ENCODE results near the gene LHX4.

LHX4 gene

GRCh38 chr1:180271272-180272255, 41.5 kb downstream of the LHX4 start:
- DNase-seq (ENCODE audit: low read depth), result no peak

DNA sequence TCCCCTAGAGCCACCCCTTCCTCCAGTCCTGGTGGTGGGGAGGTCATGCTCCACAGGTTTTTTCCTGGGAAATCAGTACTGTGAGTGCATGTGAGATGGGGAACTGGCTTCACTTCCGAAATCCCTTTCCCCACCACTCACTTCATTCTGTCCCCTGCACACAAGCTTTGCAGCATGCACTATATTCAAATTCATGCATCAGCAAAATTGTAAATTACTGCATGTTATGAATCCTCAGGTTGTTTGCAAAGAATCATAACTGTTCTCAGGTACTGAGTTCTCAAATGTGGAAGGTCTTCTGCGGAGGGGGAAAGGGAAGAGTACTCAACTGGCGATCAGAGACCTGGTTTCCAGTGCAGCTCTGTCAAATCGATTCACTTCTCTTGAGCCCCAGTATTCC, 42.3 kb downstream of the LHX4 start:
- no peak for DNase-seq (ENCODE audit: low read depth)

- no peak for DNase-seq (ENCODE audit: low read depth)
Measured at GRCh38 chr1:180273066-180273465, 43.0 kb downstream of the LHX4 start.

- no peak for DNase-seq (ENCODE audit: low read depth)
Measured at GRCh38 chr1:180274221-180274620, 44.2 kb downstream of the LHX4 start.

GRCh38 chr1:180275726-180276125, 45.7 kb downstream of the LHX4 start:
- no peak for DNase-seq (ENCODE audit: low read depth)

DNA sequence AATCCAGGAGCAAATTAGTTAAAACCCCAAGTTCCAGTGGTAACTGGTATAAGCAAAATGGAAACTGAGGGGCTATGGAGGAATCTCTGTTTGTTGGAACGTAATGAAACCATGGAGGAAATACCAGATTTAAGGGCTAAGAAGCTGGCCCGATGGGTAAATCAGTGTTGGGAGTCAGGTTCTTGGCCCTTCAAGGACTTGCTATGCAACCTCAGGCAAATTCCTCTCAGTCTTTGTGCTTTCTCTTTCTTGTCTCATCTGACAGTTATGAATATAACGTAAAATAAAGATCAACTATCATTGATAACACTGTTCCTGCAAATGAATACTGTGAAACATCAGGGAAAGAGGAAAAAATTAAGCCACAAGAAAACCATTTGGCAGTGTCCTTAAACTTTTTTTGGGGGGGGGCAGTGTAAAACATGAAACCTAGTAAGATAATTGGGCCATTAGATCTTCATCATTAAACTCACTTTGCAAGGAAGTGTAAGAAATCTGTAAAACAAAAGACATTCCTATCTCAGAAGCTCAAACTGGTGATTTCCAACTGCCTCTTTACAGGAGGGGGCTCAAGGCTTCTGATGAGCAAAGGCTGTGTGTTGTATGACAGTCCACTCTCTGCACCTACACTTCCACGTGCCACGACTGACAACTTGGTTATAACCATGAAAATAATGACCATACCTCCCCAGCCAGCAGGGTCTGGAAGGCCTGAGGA, 47.6 kb downstream of the LHX4 start:
- DNase-seq (ENCODE audit: low read depth), result no peak

- DNase-seq (ENCODE audit: low read depth), result no peak
Measured at GRCh38 chr1:180278194-180278515, 48.1 kb downstream of the LHX4 start.

- no peak for DNase-seq (ENCODE audit: low read depth)
Measured at GRCh38 chr1:180278596-180279395, 48.7 kb downstream of the LHX4 start.

GRCh38 chr1:180279651-180280050, 49.6 kb downstream of the LHX4 start:
- no peak for DNase-seq (ENCODE audit: low read depth)

DNA sequence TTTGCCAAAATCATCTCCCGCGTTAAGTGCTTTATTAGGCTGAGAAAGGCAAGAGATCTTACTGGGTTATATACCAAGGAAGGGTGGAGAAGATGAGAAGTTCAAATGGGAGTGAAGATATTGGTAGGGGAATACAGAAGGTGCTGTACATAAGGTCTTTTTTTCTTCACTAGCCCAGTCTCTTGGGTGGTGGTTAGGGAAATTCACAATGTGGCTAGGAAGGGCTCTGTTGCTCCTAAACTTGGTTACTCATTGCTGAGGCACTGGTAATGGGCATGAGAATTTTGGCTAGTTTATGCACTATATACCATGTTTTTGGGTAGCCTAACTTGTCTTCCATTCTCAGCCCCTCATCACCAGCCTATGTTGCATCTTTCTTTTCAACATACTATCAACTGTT, 50.6 kb downstream of the LHX4 start:
- DNase-seq (ENCODE audit: low read depth), result no peak

DNA sequence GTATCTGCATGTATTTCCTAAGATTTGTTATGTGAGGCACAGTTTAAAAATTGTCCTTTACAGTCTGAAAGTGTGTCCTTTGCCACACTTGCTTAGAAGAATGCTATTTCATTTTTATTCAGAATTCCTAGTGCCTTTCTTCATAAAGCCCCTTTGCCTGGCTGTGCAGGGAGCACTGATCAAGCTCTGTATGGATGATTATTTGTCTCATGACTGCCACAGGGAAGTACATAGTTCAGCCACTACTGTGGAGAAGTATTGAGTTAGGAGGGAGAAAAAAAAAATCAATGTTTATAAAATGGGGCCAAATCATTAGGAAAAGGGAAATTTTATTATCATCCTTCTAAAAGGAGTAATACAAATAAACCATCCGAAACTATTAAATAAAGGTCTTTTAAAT, 51.4 kb downstream of the LHX4 start:
- DNase-seq (ENCODE audit: low read depth), result no peak

- DNase-seq (ENCODE audit: low read depth), result no peak
Measured at GRCh38 chr1:180282401-180283044, 52.5 kb downstream of the LHX4 start.

DNA sequence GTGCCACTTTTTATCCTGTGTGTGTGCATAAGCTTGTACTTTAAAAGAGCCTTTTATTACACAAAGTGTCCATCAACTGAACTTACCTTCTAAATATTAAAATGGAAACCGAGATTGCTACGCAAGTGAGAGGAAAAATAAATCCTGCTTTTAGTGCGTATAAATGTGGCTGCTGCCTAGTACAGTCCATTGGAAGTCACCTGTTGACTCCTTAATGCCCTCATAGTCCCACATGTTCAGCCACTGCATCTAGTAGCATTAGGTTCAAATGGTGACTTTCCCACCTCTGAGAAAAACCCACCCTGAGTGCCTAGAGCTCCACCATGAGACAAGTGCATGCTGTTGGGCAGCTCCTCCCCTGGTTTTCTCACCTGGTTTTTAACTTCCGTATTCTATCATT, 53.0 kb downstream of the LHX4 start:
- DNase-seq (ENCODE audit: low read depth), result no peak

DNA sequence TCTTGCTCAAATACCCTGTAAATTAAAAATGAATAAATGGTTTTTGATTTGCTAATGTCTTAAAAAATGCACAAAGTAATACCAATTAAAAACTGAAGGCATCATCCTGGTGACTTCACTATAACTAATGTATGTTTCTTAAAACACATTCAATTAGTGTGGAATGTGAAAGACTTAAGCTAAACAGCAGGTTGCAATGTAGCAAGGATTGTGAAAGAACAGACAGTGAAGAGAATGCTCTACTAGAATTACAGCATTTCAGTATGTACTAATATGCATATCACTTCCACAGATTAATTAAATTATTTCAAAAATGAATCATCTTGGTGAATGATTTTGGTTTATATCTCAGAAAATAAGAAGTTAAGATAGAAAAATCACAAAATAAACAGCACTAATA, 56.4 kb downstream of the LHX4 start:
- DNase-seq (ENCODE audit: low read depth), result no peak

DNA sequence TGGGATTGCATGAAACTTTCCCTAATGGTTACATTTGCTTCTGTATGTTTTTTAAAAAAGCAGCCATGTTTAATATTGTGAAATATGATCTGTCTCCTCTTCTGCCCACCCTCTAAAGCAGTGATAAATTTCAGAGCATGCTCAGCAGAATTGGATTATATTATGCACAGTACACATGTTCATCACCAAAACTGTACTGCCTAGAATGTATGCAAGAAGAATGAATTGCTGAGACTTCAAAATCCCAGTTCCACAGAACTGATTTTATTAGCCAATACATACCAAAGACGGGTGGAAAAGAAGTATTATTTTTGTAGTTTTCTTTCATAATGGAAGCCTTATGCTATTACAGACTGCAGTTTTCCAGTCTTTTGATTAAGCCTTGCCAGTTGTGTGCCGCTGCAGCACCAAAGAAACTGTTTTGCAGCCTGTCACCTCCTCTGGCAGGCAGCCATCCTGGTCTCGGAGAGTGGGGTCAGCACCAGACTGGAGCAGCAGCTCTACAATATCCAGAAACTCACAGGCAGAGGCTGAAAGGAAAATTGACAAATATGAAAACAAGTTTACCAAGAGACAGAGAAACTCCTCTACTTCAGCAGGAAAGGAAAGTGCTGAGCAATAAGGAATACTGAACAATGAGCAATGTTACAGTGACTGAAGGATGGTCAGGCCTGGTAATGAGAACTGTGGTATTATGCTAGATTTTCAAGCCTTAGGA, 58.1 kb downstream of the LHX4 start:
- DNase-seq (ENCODE audit: low read depth), result no peak

- no peak for DNase-seq (ENCODE audit: low read depth)
Measured at GRCh38 chr1:180288940-180289339, 58.9 kb downstream of the LHX4 start.

DNA sequence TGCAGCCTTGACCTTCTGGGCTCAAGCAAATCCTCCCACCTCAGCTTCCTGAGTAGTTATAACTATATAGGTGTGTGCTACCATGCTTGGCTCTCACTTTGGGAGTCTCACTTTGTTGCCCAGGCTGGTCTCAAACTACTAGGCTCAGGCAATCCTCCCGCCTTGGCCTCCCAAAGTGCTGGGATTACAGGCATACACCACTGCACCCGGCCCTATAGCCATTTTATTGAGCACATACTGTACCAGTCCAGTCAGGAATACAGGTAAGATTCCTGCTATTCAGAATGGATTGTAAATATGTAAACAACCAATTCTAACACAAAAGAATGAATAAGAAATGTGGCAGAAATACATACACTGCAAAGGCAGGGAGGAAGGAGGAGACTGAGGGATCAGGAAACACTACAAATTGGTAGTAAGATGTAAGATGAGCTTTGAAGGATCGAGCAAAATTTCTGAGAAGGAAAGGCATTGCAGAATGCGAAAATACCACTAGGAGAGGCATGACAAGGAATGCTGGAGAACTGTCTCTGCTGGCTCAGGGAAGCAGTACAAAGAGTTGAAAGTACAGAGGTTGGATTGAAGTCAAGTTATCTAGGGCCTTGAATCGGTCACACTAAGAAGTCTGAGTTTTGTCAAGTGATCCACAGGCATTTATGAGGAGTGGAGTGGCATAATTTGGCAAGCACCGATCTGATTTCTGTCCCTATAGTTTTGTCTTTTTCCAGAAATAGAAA, 60.4 kb downstream of the LHX4 start:
- no peak for DNase-seq (ENCODE audit: low read depth)

DNA sequence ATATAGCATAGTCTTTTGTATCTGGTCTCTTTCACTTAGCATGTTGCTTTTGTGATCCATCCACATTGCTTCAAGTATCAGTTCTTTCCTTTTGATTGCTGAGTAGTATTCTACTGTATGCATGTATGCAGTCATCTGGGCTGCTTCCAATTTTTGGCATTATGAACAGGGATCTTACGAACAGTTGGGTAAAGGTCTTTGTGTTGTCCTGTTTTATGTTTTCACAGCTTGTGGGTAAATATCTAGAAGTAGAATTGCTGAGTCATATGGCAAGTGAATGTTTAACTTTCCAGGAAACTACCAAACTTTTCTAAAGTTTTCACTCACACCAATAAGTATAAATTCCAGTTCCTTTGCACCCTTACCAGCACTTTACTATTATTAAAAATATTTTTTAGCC, 60.9 kb downstream of the LHX4 start:
- DNase-seq (ENCODE audit: low read depth), result no peak

DNA sequence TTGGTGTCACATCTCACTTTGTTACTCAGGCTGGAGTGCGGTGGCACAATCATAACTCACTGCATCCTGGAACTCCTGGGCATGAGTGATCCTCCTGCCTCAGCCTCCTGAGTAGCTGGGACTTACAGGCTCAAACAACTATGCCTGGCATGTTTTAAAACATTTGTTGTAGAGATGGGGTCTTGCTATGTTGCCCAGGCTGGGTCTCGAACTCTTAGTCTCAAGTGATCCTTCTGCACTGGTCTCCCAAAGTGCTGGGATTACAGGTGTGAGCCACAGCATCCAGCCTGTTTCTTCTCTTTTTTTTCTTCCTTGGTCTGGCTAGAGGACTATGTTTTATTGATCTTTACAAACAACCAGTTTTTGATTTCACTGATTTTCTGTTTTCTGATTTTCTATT, 64.6 kb downstream of the LHX4 start:
- no peak for DNase-seq (ENCODE audit: low read depth)

DNA sequence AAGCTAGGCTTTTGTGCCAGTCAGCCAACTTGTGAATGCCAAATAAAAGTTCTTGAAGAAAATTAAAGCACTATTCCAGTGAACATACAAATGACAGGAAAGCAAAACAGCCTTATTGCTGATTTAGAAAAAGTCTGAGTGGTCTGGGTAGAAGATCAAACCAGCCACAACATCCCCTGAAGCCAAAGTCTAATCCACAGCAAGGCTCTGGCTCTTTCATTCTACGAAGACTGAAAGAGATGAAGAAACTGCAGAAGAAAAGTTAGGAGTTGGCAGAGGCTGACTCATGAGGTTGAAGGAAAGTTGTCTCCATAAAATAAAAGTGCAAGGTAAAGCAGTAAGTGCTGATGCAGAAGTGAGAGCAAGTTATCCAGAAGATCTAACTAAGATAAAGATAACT, 65.9 kb downstream of the LHX4 start:
- no peak for DNase-seq (ENCODE audit: low read depth)

All from stromal cell of bone marrow (primary cell).